Ovary (tissue), 9 donors: ENCODE data around the gene CD99L2. TPM values are rescaled to one million over a fixed set of nuclear protein-coding genes. Genes with fewer than 3 reads are reported as not detected.

Source experiments
- DNase-seq, 5 donors: peaks; one replicate each; pipeline ENCODE4 v3.0.0-alpha.2; 2019 to 2020
- H3K27ac ChIP-seq, 2 donors: fragments of 200-600 bp; one replicate each; pipeline versions ENCODE4 v1.5.1 to v1.8.0; 2019 to 2022
- H3K27me3 ChIP-seq: fragments of 200-600 bp; one replicate; pipeline ENCODE4 v1.8.0; 2022
- H3K36me3 ChIP-seq: fragments of 200-600 bp; sonication (generic); one replicate; pipeline ENCODE4 v1.5.1; 2019
- H3K4me1 ChIP-seq: one replicate; pipeline ENCODE4 v1.8.1; 2013; ENCODE audit warnings: mild to moderate bottlenecking, moderate library complexity; ENCODE audit not compliant: insufficient read depth
- H3K4me3 ChIP-seq: fragments of 200-600 bp; sonication (generic); one replicate; pipeline ENCODE4 v1.5.1; 2017
- H3K9me3 ChIP-seq, 2 donors: fragments of 200-600 bp in 1 of 2; sonication (generic) in 1 of 2; one replicate each; pipeline versions ENCODE4 v1.5.1 to v1.8.1; 2013 to 2019; ENCODE audit warnings: mild to moderate bottlenecking in 1 of 2, moderate library complexity in 1 of 2
- CTCF ChIP-seq, 3 donors: fragments of 450-650 bp in 2 of 3; fragments of 200-600 bp in 1 of 3; IDR thresholded peaks; one replicate each; pipeline versions ENCODE4 v1.5.1 to v1.8.0; 2016 to 2022; ENCODE audit warnings: antibody characterized with exemption in 3 of 3, mild to moderate bottlenecking in 1 of 3
- EP300 ChIP-seq: sonication (generic); formaldehyde crosslinking; IDR thresholded peaks from one replicate; pipeline ENCODE4 v1.6.1; 2017; ENCODE audit warnings: antibody characterized with exemption
- POLR2A ChIP-seq: fragments of 450-650 bp; IDR thresholded peaks from one replicate; pipeline ENCODE4 v1.6.1; 2017; ENCODE audit warnings: antibody characterized with exemption, mild to moderate bottlenecking, moderate library complexity
- WGBS, 3 donors: extraction: QIAGEN DNeasy Blood & Tissue Kit in 1 of 3; methylation state at CpG; one replicate each; pipeline versions ENCODE4 v1.1.5 to v1.1.7; 2013 to 2017; 5-methylcytosine and 5-hydroxymethylcytosine counted together
- intact Hi-C, 4 donors: fragments of 100-400 bp; cut with DNase I; formaldehyde crosslinking; loops; one replicate each; pipeline versions ENCODE4 v1.11.0 to v1.15.1; 2022 to 2023
- polyA plus RNA-seq, 2 donors: library from polyadenylated mRNA; stranded (reverse); fragments of 200-250 nt in 1 of 2; fragments of 350-450 nt in 1 of 2; fragmentation: Illumina TruSeq in 1 of 2; extraction: RNeasy Lipid Tissue Mini Kit (QIAGEN cat#74804) in 1 of 2; gene quantifications; one replicate each; pipeline ENCODE4 v1.2.3, GENCODE V29; 2013 to 2014
- total RNA-seq, 7 donors: library from RNA; depleted of rRNA in 2 of 7; stranded (reverse); fragments of >200 nt in 2 of 7; fragmentation: NEBNext Ultra II Directional in 3 of 7; extraction: Animal tissue kit (Norgen Biotek cat#: 25700) in 3 of 7; gene quantifications; one replicate each; pipeline versions ENCODE4 v1.1.0 to v1.2.4, GENCODE V29; 2016 to 2023
- donor health status: DM: no; HTN: no; CAD: no; lungs with moderate emphysema.
- donor health status: DM: no; HTN: no; CAD: no.
- donor health status: Bipolar disorder and iron deficiency.
- donor health status: DM: yes; HTN: yes; CAD: no.
- donor health status: DM: no; HTN: no; CAD: no.
- donor health status: DM: yes; HTN: yes; CAD: no.

Gene CD99L2
- total and polyA plus RNA-seq, 9 donors = 38.7 to 64.6 (median 53.0) TPM

GRCh38 chrX:150926304-150926703, 27.8 kb upstream of the CD99L2 start:
- TF ChIP-seq POLR2A = no peak
- DNase-seq = no peak
- Histone ChIP-seq H3K4me1 (no peaks in the 10 kb centered on the region), H3K27me3 (no peaks in the 10 kb centered on the region), H3K4me3 (no peak overlapping the region), H3K27ac (no peak overlapping the region), H3K36me3 (no peaks in the 10 kb centered on the region), H3K9me3 (peaks cover 0 to 4% of the 10 kb centered on the region in 2 donors)
- 67 to 74% (median 68%) methylated on average over 2 of the region's 2 CpGs for WGBS, 3 donors
- intact Hi-C loops = no loop called here

DNA sequence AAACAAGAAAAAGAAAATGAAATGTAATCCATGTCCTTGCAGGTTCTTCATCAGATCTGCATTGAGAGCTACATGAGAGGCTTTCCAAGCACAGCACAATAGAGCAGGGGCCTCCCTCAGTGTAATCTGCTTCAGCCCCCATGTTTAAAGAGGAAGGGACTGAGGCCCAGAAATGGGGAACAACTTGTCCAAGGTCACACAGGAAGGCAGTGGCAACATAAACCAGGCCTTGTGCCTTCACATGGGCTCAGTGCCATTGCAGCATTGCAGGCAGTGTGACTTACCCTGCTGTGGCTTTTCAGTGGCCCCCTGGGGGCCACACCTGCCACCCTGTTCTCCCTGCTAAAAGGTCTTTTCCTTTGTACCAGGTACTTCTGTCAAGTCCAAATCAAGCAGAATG, 20.9 kb upstream of the CD99L2 start:
- intact Hi-C loops = no loop called here
- Histone ChIP-seq H3K36me3 (no peaks in the 10 kb centered on the region), H3K9me3 (no peaks in the 10 kb centered on the region), H3K27ac (no peak overlapping the region), H3K27me3 (no peaks in the 10 kb centered on the region), H3K4me3 (no peak overlapping the region), H3K4me1 (no peaks in the 10 kb centered on the region)
- DNase-seq = no peak
- TF ChIP-seq EP300 (no peak), POLR2A (no peak), CTCF (IDR thresholded peaks at IDR 0.05) (no peak)

DNA sequence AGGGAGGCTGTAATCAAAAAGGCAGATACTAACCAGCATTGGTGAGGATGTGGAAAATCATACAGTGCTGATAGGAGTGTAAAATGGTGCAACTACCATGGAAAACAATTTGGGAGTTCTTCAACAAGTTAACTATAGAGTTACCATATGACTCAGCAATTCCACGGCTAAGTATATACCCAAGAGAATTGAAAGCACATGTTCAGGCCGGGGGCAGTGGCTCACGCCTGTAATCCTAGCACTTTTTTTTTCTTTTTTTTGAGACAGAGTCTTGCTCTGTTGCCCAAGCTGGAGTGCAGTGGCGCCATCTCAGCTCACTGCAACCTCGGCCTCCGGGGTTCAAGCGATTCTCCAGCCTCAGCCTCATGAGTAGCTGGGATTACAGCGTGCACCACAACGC, 15.0 kb upstream of the CD99L2 start:
- Histone ChIP-seq H3K4me1 (no peaks in the 10 kb centered on the region), H3K9me3 (no peaks in the 10 kb centered on the region), H3K27me3 (no peaks in the 10 kb centered on the region), H3K4me3 (no peak overlapping the region), H3K36me3 (no peaks in the 10 kb centered on the region), H3K27ac (no peak overlapping the region)
- TF ChIP-seq EP300 = no peak
- TF ChIP-seq CTCF (IDR thresholded peaks at IDR 0.05) = no peak
- no peak for TF ChIP-seq POLR2A
- DNase-seq = no peak
- 78 to 87% (median 86%) methylated on average over 9 of the region's 9 CpGs for WGBS, 3 donors
- intact Hi-C loops = no loop called here

DNA sequence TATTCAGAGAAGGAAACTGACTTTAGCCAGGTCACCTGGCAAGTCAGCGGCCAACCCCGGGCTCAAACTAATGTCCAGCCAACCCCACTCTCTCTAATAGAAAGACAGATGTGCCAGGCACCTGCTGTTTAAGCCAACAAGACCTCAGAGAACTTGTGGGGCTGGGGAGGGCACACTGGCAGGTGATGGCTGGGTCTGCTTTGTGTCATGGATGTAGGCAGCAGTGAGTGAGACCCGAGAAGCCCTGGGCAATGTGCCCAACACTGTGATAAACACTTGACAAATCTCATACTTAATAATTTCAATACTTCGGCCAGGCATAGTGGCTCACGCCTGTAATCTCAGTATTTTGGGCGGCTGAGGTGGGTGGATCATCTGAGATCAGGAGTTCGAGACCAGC, 9.0 kb upstream of the CD99L2 start:
- H3K27me3 ChIP-seq = no peaks in the 10 kb centered on the region
- WGBS, 3 donors = 62 to 76% (median 74%) methylated on average over 7 of the region's 7 CpGs
- no peaks in the 10 kb centered on the region for H3K36me3 ChIP-seq
- H3K4me3 ChIP-seq = no peak overlapping the region
- no peak for DNase-seq
- no peak overlapping the region for H3K27ac ChIP-seq
- no peaks in the 10 kb centered on the region for H3K9me3 ChIP-seq
- H3K4me1 ChIP-seq = no peaks in the 10 kb centered on the region
- intact Hi-C loops = no loop called here
- TF ChIP-seq EP300 (no peak), CTCF (IDR thresholded peaks at IDR 0.05) (no peak), POLR2A (no peak)

DNA sequence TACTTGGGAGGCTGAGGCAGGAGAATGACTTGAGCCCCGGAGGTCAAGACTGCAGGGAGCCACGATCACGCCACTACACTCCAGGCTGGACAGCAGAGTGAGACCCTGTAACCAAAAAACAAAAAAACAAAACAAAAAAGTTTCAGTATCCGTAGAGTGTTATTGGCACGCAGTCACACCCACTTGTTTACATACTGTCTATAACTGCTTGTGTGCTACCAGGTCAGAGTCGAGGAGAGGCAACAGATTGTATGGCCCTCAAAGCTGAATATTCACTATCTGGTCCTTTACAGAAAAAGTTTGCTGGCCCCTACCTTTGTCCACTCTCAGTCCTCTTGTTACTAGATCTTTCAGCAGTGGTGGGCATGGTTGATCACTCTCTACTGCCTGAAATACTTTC, 8.2 kb upstream of the CD99L2 start:
- TF ChIP-seq CTCF (IDR thresholded peaks at IDR 0.05) = no peak
- TF ChIP-seq POLR2A = no peak
- TF ChIP-seq EP300 = no peak
- Histone ChIP-seq H3K4me3 (no peak overlapping the region), H3K4me1 (no peaks in the 10 kb centered on the region), H3K27ac (no peak overlapping the region), H3K27me3 (no peaks in the 10 kb centered on the region), H3K36me3 (no peaks in the 10 kb centered on the region), H3K9me3 (no peaks in the 10 kb centered on the region)
- WGBS, 3 donors = 72 to 83% (median 82%) methylated on average over 6 of the region's 6 CpGs
- no peak for DNase-seq
- intact Hi-C loops = no loop called here
